HCT116 (cell line): ENCODE data around the gene FBXO48. TPM values are rescaled to one million over a fixed set of nuclear protein-coding genes. Genes with fewer than 3 reads are reported as not detected.

Experiments
- ATAC-seq: fragments of 200-7000 bp; cut with Tn5 transposase; 2 replicates; pipeline ENCODE4 v1.9.1; 2020; ENCODE audit warnings: mild to moderate bottlenecking, moderate library complexity
- BruUV-seq: library from RNA; stranded (reverse); fragments of 400-500 nt; replicated peaks from 2 replicates; lab custom pipeline; 2021; lab: Mats Ljungman, UMichigan
- CTCF ChIA-PET: fragments of 300-600 bp; sonication (Branson Sonifier 250); formaldehyde crosslinking; loops from one replicate; lab custom pipeline; 2021; ENCODE audit warnings: antibody characterized with exemption; lab: Charles Lee
- POLR2A ChIA-PET: fragments of 300-600, 350-600 bp; sonication (Branson Sonifier 250); formaldehyde crosslinking; loops from one replicate; lab custom pipeline; 2021; ENCODE audit warnings: antibody characterized with exemption; lab: Charles Lee
- RAD21 ChIA-PET, 2 experiments: fragments of 300-600 bp; sonication (Branson Sonifier 250); formaldehyde crosslinking; loops; one replicate each; lab custom pipeline; 2023; ENCODE audit warnings: low total read pairs in 2 of 2; ENCODE audit not compliant: uncharacterized antibody in 2 of 2, unreplicated experiment in 2 of 2, low non-redundant PET in 1 of 2; lab: Charles Lee
- DNase-seq: peaks from one replicate; pipeline ENCODE4 v3.0.0-alpha.2; 2010; ENCODE audit warnings: low read depth, low spot score
- H2AFZ ChIP-seq: fragments of 200-600 bp; shearing (Covaris generic), sonication (generic); 2 replicates; pipeline ENCODE4 v1.6.1; 2017; ENCODE audit warnings: low read depth, mixed run types, mixed read lengths, antibody characterized with exemption, low read length; ENCODE audit not compliant: poor library complexity, severe bottlenecking
- H3K27ac ChIP-seq: 2 replicates; pipeline ENCODE4 v1.5.1; 2012; ENCODE audit warnings: low read depth, low read length
- H3K27me3 ChIP-seq: fragments of 200-600 bp; sonication (generic); 2 replicates; pipeline ENCODE4 v1.6.1; 2016; ENCODE audit warnings: mixed run types, low read length, mixed read lengths; ENCODE audit not compliant: insufficient read depth
- H3K36me3 ChIP-seq, 2 experiments: fragments of 200-500 bp in 1 of 2; fragments of 200-600 bp in 1 of 2; sonication (Bioruptor generic) in 1 of 2; sonication (generic) in 1 of 2; 2 replicates each; pipeline versions ENCODE4 v1.5.1 to v1.6.1; 2014 to 2016; ENCODE audit warnings: low read length in 2 of 2, inconsistent platforms in 1 of 2, mixed read lengths in 1 of 2, mixed run types in 1 of 2; ENCODE audit not compliant: insufficient read depth in 2 of 2, control insufficient read depth in 1 of 2
- H3K4me1 ChIP-seq, 2 experiments: fragments of 200-600 bp in 1 of 2; sonication (generic) in 1 of 2; 2 replicates each; pipeline versions ENCODE4 v1.5.1 to v1.6.1; 2012 to 2017; ENCODE audit warnings: low read length in 2 of 2, inconsistent platforms in 1 of 2, mild to moderate bottlenecking in 1 of 2, mixed read lengths in 1 of 2, mixed run types in 1 of 2, moderate library complexity in 1 of 2; ENCODE audit not compliant: insufficient read depth in 2 of 2, control insufficient read depth in 1 of 2
- H3K4me2 ChIP-seq: fragments of 200-600 bp; sonication (generic); 2 replicates; pipeline ENCODE4 v1.6.1; 2017; ENCODE audit warnings: mixed run types, low read length, mixed read lengths
- H3K4me3 ChIP-seq, 2 experiments: fragments of 200-600 bp in 1 of 2; sonication (generic) in 1 of 2; replicated peaks in 1 of 2; 2 replicates each; pipeline ENCODE4 v1.5.1; 2011 to 2016; ENCODE audit warnings: low read length in 2 of 2, control low read depth in 1 of 2, low read depth in 1 of 2, mild to moderate bottlenecking in 1 of 2, mixed read lengths in 1 of 2, mixed run types in 1 of 2
- H3K79me2 ChIP-seq: fragments of 200-600 bp; sonication (generic); 2 replicates; pipeline ENCODE4 v1.6.1; 2017; ENCODE audit warnings: mild to moderate bottlenecking, mixed run types, low read length, moderate library complexity, mixed read lengths; ENCODE audit not compliant: insufficient read depth
- H3K9ac ChIP-seq: fragments of 200-600 bp; sonication (generic); 2 replicates; pipeline ENCODE4 v1.6.1; 2016; ENCODE audit warnings: low read length, mixed read lengths
- H3K9me2 ChIP-seq: fragments of 200-600 bp; sonication (generic), shearing (Covaris generic); 2 replicates; pipeline ENCODE4 v1.6.1; 2017; ENCODE audit warnings: mixed run types, mild to moderate bottlenecking, moderate library complexity; ENCODE audit not compliant: insufficient read depth
- H3K9me3 ChIP-seq, 2 experiments: fragments of 200-500 bp in 1 of 2; fragments of 200-600 bp in 1 of 2; sonication (Bioruptor generic) in 1 of 2; sonication (generic) in 1 of 2; 2 replicates each; pipeline ENCODE4 v1.6.1; 2014 to 2017; ENCODE audit warnings: low read length in 2 of 2, mixed read lengths in 2 of 2, inconsistent platforms in 1 of 2, low read depth in 1 of 2, mild to moderate bottlenecking in 1 of 2, mixed run types in 1 of 2, moderate library complexity in 1 of 2; ENCODE audit not compliant: control insufficient read depth in 1 of 2, insufficient read depth in 1 of 2
- H4K20me1 ChIP-seq: fragments of 200-600 bp; sonication (generic), shearing (Covaris generic); 2 replicates; pipeline ENCODE4 v1.6.1; 2017; ENCODE audit warnings: mixed run types, mild to moderate bottlenecking, moderate library complexity; ENCODE audit not compliant: insufficient read depth
- ATF3 ChIP-seq: IDR thresholded peaks from 2 replicates; pipeline ENCODE4 v1.6.1; 2012
- CBX3 ChIP-seq: IDR thresholded peaks from 2 replicates; pipeline ENCODE4 v1.6.1; 2012; ENCODE audit warnings: low read depth
- CEBPB ChIP-seq: IDR thresholded peaks from 2 replicates; pipeline ENCODE4 v1.6.1; 2012; ENCODE audit warnings: low read depth
- CTCF ChIP-seq, 3 experiments: fragments of 200-600 bp in 1 of 3; sonication (generic) in 1 of 3; IDR thresholded peaks in 2 of 3; conservative IDR thresholded peaks in 1 of 3; 2 replicates each; pipeline ENCODE4 v1.5.1; 2012 to 2017; ENCODE audit warnings: low read depth in 2 of 3, low read length in 2 of 3, antibody characterized with exemption in 1 of 3, borderline replicate concordance in 1 of 3, control low read depth in 1 of 3, mild to moderate bottlenecking in 1 of 3, mixed read lengths in 1 of 3, mixed run types in 1 of 3, moderate library complexity in 1 of 3; ENCODE audit not compliant: insufficient read depth in 1 of 3
- EGR1 ChIP-seq: IDR thresholded peaks from 2 replicates; pipeline ENCODE4 v1.6.1; 2012; ENCODE audit warnings: low read depth
- EZH2 ChIP-seq: fragments of 200-600 bp; sonication (generic); IDR thresholded peaks from 2 replicates; pipeline ENCODE4 v1.6.1; 2017; ENCODE audit warnings: antibody characterized with exemption, mixed run types
- EZH2phosphoT487 ChIP-seq: fragments of 200-600 bp; IDR thresholded peaks from 2 replicates; pipeline ENCODE4 v1.6.1; 2018; ENCODE audit warnings: antibody characterized with exemption, borderline replicate concordance
- FOSL1 ChIP-seq: IDR thresholded peaks from 2 replicates; pipeline ENCODE4 v1.6.1; 2012; ENCODE audit warnings: low read depth
- JUND ChIP-seq: IDR thresholded peaks from 2 replicates; pipeline ENCODE4 v1.6.1; 2012
- MAX ChIP-seq: IDR thresholded peaks from 2 replicates; pipeline ENCODE4 v1.6.1; 2012
- POLR2A ChIP-seq: IDR thresholded peaks from 2 replicates; pipeline ENCODE4 v1.7.0; 2011; ENCODE audit warnings: borderline replicate concordance; ENCODE audit not compliant: insufficient read depth, insufficient read length; ENCODE audit errors: extremely low read depth
- POLR2AphosphoS5 ChIP-seq: IDR thresholded peaks from 2 replicates; pipeline ENCODE4 v1.6.1; 2011; ENCODE audit warnings: mild to moderate bottlenecking, low read depth, low read length, moderate library complexity
- REST ChIP-seq: IDR thresholded peaks from 2 replicates; pipeline ENCODE4 v1.6.1; 2012; ENCODE audit warnings: low read depth
- SIN3A ChIP-seq: IDR thresholded peaks from 2 replicates; pipeline ENCODE4 v1.6.1; 2012; ENCODE audit warnings: low read depth
- SRF ChIP-seq: IDR thresholded peaks from 2 replicates; pipeline ENCODE4 v1.6.1; 2012; ENCODE audit warnings: low read depth
- TCF7L2 ChIP-seq: IDR thresholded peaks from 2 replicates; pipeline ENCODE4 v1.7.0; 2011; ENCODE audit warnings: borderline replicate concordance, inconsistent platforms; ENCODE audit not compliant: insufficient read depth, insufficient read length; ENCODE audit errors: extremely low read depth
- ZFX ChIP-seq: fragments of 450-650 bp; IDR thresholded peaks from 2 replicates; pipeline ENCODE4 v1.6.1; 2017
- ZNF274 ChIP-seq: fragments of 200-500 bp; sonication (Bioruptor generic); IDR thresholded peaks from 2 replicates; pipeline ENCODE4 v1.6.1; 2014; ENCODE audit warnings: mild to moderate bottlenecking, low read depth, low read length, inconsistent platforms
- intact Hi-C: fragments of 100-400 bp; cut with micrococcal nuclease; formaldehyde crosslinking; loops from 2 replicates; pipeline ENCODE4 v1.10.0; 2022
- total RNA-seq: library from RNA; stranded (reverse); gene quantifications from one replicate; pipeline ENCODE4 v1.2.1, GENCODE V29; 2021; ENCODE audit not compliant: unreplicated experiment

The FBXO48 gene
- total RNA-seq, 1 experiment from 2014 or later = 0.91 TPM

GRCh38 chr2:68468801-68469200 lies 1.7 kb upstream of the FBXO48 start:
- CTCF ChIA-PET = interaction anchor here (1.3 to 3.5 kb wide), 2 partner anchors 19 to 241 kb away, joined by 4 to 22 read pairs; no protein-coding TSS in a partner anchor
- no peaks in the 10 kb centered on the region; the same call in 1 of the 2 replicates for H4K20me1 ChIP-seq
- no peaks in the 10 kb centered on the region for H3K79me2 ChIP-seq
- TF ChIP-seq EGR1 (no peak), ATF3 (no peak), REST (no peak), POLR2AphosphoS5 (no peak), MAX (no peak), FOSL1 (no peak), ZNF274 (no peak), SRF (no peak), EZH2phosphoT487 (no peak), JUND (no peak), CBX3 (no peak), SIN3A (no peak), TCF7L2 (no peak), ZFX (no peak), CTCF (IDR thresholded peaks at IDR 0.05 in 2 of 3, conservative IDR thresholded peaks at IDR 0.05 in 1 of 3; ENCODE audit: borderline replicate concordance in 1 of 3, insufficient read depth in 1 of 3, low read depth in 2 of 3, low read length in 2 of 3) (no peak), EZH2 (no peak), CEBPB (no peak), POLR2A (no peak)
- RAD21 ChIA-PET = no interaction called here
- H3K9me3 ChIP-seq = no peaks in the 10 kb centered on the region
- H3K4me3 ChIP-seq = peak overlapping the region in 1 of 2 experiments; percentile 82; a peak in 2 of 4 replicates
- intact Hi-C loops = loop anchor here (5.0 kb wide), 1 partner anchor 438 kb away; no protein-coding TSS in a partner anchor
- POLR2A ChIA-PET = no interaction called here
- no TSS peak for BruUV-seq
- H3K27me3 ChIP-seq = no peaks in the 10 kb centered on the region
- H3K9me2 ChIP-seq = no peaks in the 10 kb centered on the region
- H3K9ac ChIP-seq = no peak overlapping the region
- H3K36me3 ChIP-seq = no peaks in the 10 kb centered on the region
- ATAC-seq (no peak), DNase-seq (no peak)
- H3K27ac ChIP-seq = no peak overlapping the region
- peak overlapping the region; percentile 96; the same call in 1 of the 2 replicates for H3K4me2 ChIP-seq
- H3K4me1 ChIP-seq = peaks cover 4 to 18% of the 10 kb centered on the region in 2 experiments; a peak in 3 of 4 replicates
- H2AFZ ChIP-seq = no peak overlapping the region
